Measurements from ENCODE around the gene HCK.

Gene HCK

DNA sequence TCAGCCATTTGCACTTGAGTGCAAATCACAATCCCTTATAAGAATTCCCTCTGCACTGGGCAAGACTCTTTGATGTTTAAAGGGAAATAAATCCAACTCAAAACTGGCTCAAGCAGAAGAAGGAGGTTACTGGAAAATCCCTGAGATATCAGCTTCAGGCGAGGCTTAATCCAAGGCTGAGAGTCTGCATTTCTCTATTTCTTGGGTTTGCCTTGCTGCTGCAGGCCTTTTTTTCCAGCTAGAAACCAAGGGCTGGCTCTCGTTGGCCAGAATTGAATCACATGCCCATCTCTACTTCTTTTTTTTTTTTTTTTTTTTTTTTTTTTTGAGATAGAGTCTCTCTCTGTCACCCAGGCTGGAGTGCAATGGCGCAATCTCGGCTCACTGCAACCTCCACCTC is 11.7 kb downstream of the HCK start:
- DNase-seq, result no peak

- DNase-seq, result no peak
Measured at GRCh38 chr20:32064667-32065066, 12.6 kb downstream of the HCK start.

DNA sequence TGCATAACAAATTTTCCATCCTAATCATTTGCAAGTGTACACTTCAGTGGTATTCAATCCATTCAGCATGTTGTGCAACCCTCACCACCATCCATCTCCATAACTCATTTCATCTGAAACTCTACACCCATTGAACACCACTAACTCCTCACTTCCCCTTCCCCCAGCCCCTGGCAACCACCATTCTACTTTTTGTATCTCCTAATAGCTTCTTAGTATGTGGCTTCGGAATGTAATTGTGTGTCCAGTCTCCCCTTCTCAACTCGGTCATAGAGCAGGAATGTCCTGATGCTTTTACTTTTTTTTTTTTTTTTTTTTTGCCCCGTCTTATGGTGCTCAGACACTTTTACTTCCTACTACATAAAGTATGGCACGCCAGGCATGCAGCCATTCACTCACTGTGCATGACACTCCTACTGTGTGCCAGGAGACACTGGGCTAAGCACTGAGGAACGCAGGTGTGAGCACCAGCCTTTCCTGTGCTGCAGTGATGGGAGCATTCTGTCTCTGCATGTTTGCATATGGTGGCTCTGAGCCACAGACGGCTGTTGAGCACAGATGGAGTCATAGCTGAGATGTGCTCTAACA is 15.3 kb downstream of the HCK start:
- DNase-seq, result peak; percentile 94

DNA sequence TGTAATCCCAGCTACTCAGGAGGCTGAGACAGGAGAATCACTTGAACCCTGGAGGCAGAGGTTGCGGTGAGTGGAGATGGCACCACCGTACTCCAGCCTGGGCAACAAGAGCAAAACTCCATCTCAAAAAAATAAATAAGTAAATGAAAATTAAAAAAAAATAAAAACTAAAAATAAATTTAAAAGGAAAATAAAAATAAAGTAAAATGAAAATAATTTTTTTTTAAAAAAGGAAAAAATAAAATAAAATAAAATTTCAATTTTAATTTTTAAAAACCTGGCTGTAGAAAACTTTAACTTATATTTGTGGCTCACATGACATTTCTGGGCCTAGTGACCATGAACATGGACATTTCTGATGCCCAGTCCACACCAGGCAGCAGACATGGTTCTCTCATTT is 16.1 kb downstream of the HCK start:
- DNase-seq, result no peak

DNA sequence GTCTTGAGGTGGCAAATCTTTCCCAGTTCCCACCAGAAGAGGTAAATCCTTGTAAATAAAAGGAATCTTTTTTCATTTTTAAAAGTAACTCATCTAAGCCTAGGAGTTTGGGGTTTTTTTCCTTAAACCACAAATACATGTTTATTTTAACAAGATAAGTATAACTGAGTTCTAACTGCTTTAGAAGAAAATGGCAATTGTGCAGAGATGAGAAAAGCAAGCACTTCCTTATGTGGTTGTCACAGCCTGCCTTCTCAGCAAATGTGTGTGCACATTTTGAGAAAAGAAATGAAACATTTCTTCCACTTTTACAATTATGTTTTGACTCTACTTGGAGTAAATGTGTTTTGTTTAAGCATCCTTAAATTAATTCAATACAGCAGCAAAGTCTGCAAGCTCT is 17.7 kb downstream of the HCK start:
- no peak for DNase-seq

DNA sequence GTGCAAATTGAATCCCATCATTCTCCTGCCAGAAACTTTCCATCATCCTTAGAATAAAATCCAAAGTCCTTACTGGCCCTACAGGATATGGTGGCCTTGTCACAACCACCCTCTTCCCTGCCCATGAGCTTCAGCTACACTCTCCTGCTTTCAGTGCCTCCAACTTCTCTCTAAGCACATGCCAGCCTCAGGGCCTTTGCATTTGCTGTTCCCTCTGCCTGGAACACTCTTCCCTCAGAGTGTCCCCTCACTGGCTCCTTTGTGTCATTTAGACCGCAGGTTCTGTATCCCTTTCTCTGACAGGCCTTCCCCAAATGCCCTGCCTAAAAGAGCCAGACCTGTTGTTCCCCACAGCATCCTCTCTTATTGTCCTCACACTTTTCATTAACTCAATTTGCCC is 18.2 kb downstream of the HCK start:
- DNase-seq, result no peak

GRCh38 chr20:32070690-32071213 is 18.7 kb downstream of the HCK start:
- DNase-seq, result no peak

- no peak for DNase-seq
Measured at GRCh38 chr20:32071395-32072167, 19.5 kb downstream of the HCK start.

DNA sequence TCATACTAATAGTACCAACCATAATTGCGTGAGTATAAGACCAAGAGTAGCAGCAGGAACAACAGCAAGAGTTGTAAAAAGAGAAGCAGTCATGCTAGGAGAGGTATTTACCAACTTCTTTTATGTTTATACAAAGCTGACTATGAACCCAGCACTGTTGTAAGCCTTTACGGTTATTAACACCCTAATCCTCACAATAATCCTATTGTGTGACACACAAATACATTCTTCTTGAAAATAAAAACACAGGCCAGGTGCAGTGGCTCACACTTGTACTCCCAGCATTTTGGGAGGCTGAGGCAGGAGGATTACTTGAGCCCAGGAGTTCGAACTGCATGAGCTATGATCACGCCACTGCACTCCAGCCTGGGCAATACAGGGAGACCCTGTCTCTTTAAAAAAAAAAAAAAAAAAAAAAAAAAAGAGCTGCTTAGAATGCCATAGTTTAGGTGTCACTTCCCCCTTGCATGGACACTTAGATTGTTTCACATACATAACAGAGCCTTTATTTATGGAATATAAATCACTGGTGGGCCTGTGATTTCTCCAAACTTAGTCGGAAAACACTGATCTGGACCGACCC is 20.2 kb downstream of the HCK start:
- DNase-seq, result peak in 1 of 2 experiments; percentile 31

- DNase-seq, result no peak
Measured at GRCh38 chr20:32075534-32075933, 23.5 kb downstream of the HCK start.

DNA sequence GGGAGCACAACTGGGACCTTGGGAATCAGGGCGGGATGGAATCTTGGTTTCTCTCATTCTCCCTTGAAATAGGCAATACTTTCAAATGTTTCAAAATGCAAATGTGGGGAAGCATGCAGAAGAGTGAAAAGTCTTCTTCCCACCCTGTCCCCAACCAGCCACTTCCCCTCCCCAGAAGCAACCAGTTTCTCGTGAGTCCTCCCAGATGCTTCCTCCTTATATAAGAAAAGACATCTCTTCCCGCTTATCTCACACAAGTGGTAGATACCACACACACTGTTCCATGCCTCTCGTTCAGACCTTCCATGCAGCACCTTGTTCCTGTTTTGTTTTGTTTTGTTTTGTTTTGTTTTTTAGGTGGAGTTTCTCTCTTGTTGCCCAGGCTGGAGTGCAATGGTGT is 25.1 kb downstream of the HCK start:
- DNase-seq, result no peak

DNA sequence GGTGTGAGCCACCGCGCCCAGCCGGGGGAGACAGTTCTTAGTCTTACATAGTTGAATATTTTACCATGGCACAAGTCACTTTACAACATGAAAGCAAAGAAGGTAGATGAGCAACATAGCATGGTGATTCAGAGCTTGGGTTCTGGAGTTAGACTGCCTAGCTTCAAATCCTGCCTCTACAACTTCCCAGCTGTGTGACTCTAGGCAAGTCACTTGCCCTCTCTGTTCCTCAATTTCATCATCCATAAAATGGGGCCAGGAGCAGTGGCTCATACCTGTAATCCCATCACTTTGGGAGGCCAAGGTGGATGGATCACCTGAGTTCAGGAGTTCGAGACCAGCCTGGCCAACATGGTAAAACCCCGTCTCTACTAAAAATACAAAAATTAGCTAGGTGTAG is 26.3 kb downstream of the HCK start:
- DNase-seq, result no peak

DNA sequence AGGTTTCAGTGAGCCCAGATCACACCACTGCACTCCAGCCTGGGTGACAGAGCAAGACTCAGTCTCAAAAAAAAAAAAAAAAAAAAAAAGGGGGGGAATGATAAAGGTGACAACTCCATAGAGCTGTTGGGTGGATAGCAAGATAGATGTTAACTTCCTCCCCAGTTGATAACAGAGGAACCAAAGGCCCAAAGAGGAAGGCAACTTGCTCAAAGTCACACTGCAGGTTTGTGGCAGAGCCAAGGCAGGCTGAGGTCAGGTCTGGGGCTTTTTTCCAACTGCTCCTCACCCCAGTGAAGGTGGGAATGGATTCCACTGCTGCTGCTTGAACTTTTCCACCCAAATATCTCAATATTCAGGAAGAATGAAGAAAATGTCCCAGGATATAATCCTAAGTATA is 26.7 kb downstream of the HCK start:
- DNase-seq, result no peak

- no peak for DNase-seq
Measured at GRCh38 chr20:32079655-32080109, 27.6 kb downstream of the HCK start.

- no peak for DNase-seq
Measured at GRCh38 chr20:32080783-32081182, 28.7 kb downstream of the HCK start.

- DNase-seq, result no peak
Measured at GRCh38 chr20:32083469-32083868, 31.4 kb downstream of the HCK start.

DNA sequence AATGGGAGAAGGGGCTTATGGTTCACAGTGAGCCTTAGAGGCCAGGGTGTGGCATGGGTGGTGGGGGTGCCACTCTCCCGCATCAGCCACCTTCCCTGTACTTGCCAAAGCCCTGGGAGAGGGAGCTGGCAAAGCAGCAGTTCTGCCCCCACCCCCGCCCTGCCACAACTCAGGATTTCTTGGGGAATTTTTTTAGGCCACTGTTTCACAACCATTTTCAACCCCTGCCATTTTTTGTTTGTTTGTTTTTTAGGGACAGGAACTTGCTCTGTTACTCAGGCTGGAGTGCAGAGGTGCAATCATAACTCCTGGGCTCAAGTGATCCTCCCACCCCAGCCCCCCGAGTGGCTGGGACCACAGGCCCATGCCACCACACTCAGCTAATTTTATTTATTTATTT is 35.0 kb downstream of the HCK start:
- DNase-seq, result peak in 1 of 2 experiments; percentile 17

- DNase-seq, result no peak
Measured at GRCh38 chr20:32088759-32089158, 36.7 kb downstream of the HCK start.

- peak; percentile 99 to 100 for DNase-seq
Measured at GRCh38 chr20:32089637-32090362, 37.8 kb downstream of the HCK start.

GRCh38 chr20:32091888-32092346 is 39.9 kb downstream of the HCK start:
- peak; percentile 85 to 96 for DNase-seq

DNA sequence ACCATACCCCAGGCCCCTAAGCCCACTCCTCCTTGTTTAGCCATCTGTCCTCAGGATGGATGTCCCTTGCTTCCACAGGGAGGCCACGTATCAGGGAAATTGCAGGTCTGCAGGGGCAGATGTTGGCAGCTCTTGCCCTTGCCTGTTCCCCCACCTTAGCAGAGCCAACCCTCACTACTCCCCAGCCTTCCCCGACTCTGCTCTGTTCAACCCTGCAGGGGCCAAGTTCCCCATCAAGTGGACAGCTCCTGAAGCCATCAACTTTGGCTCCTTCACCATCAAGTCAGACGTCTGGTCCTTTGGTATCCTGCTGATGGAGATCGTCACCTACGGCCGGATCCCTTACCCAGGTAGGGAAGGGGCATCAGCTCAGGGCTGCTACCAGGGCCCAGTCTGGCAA is 46.7 kb downstream of the HCK start:
- DNase-seq, result no peak

DNA sequence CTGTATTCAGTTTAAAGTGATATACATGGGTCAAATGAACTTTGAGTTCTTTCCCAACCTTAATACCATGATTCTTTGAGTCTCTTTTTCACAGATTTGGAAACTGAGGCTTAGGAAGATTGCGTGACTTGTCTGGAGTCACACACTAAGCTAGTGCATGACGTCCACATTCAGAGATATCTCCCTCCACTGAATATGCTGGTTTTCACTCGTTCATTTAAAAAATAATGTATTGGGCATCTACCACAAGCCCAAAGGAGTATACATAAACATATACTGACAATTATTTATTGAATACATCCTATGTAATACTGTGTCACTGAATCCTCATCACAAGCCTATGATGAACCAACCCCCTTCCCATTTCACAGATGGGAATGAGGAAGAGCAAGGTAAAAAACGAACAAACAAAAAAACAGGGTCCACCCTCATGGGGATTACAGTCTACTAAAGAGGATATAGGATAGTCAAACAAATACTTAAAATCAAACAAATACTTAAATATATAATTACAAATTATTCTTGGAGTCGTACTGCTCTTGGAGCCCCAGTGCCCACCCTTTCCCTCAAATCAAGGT is 56.9 kb downstream of the HCK start:
- no peak for DNase-seq
